Mesenchymal stem cell (in vitro differentiated cells and primary cell): ENCODE data around the gene YJEFN3.

Experiments
- DNase-seq: peaks from one replicate; pipeline ENCODE4 v3.0.0-alpha.2; 2013
- H2AFZ ChIP-seq: one replicate; pipeline ENCODE4 v1.6.1; 2013; ENCODE audit warnings: low read depth, mild to moderate bottlenecking, control low read depth, inconsistent platforms, low read length, moderate library complexity
- H2AK5ac ChIP-seq: 2 replicates; pipeline ENCODE4 v1.6.1; 2013; ENCODE audit warnings: low read length, moderate library complexity, mild to moderate bottlenecking, inconsistent platforms; ENCODE audit not compliant: severe bottlenecking
- H2BK120ac ChIP-seq: one replicate; pipeline ENCODE4 v1.6.1; 2013; ENCODE audit warnings: low read depth, mild to moderate bottlenecking, inconsistent platforms, low read length, moderate library complexity
- H2BK12ac ChIP-seq, 2 experiments: one replicate each; pipeline ENCODE4 v1.6.1; 2013; ENCODE audit warnings: inconsistent platforms in 2 of 2, low read length in 2 of 2, mild to moderate bottlenecking in 2 of 2, moderate library complexity in 2 of 2, control low read depth in 1 of 2
- H2BK15ac ChIP-seq: one replicate; pipeline ENCODE4 v1.6.1; 2013; ENCODE audit warnings: mild to moderate bottlenecking, low read depth, inconsistent platforms; ENCODE audit not compliant: poor library complexity, severe bottlenecking
- H2BK5ac ChIP-seq: 2 replicates; pipeline ENCODE4 v1.6.1; 2013; ENCODE audit warnings: low read depth, mild to moderate bottlenecking, low read length, control low read depth, inconsistent platforms; ENCODE audit not compliant: poor library complexity, severe bottlenecking
- H3K14ac ChIP-seq, 2 experiments: one replicate each; pipeline ENCODE4 v1.6.1; 2013; ENCODE audit warnings: inconsistent platforms in 2 of 2, low read length in 2 of 2, control low read depth in 1 of 2, mild to moderate bottlenecking in 1 of 2, moderate library complexity in 1 of 2
- H3K18ac ChIP-seq, 2 experiments: one replicate each; pipeline ENCODE4 v1.6.1; 2013; ENCODE audit warnings: inconsistent platforms in 2 of 2, low read length in 2 of 2, control low read depth in 1 of 2, low read depth in 1 of 2, mild to moderate bottlenecking in 1 of 2
- H3K23ac ChIP-seq, 2 experiments: one replicate each; pipeline ENCODE4 v1.6.1; 2013; ENCODE audit warnings: inconsistent platforms in 2 of 2, low read length in 2 of 2, mild to moderate bottlenecking in 2 of 2, moderate library complexity in 2 of 2, control low read depth in 1 of 2
- H3K27ac ChIP-seq: 2 replicates; pipeline ENCODE4 v1.5.1; 2013; ENCODE audit warnings: mild to moderate bottlenecking, moderate library complexity, low read length, control low read depth, inconsistent platforms; ENCODE audit not compliant: poor library complexity, severe bottlenecking
- H3K27me3 ChIP-seq, 2 experiments: 2 replicates each; pipeline versions ENCODE4 v1.6.1 to v1.7.0; 2013; ENCODE audit warnings: low read length in 2 of 2, mild to moderate bottlenecking in 2 of 2, moderate library complexity in 2 of 2, control low read depth in 1 of 2, inconsistent platforms in 1 of 2; ENCODE audit not compliant: control insufficient read depth in 1 of 2, insufficient read depth in 1 of 2
- H3K36me3 ChIP-seq, 2 experiments: 2 replicates each; pipeline versions ENCODE4 v1.6.1 to v1.7.0; 2013; ENCODE audit warnings: low read length in 2 of 2, control low read depth in 1 of 2, inconsistent platforms in 1 of 2, low read depth in 1 of 2, mild to moderate bottlenecking in 1 of 2; ENCODE audit not compliant: insufficient read depth in 2 of 2, control insufficient read depth in 1 of 2
- H3K4ac ChIP-seq, 2 experiments: one replicate each; pipeline ENCODE4 v1.6.1; 2013; ENCODE audit warnings: inconsistent platforms in 2 of 2, low read length in 2 of 2, mild to moderate bottlenecking in 2 of 2, moderate library complexity in 2 of 2, control low read depth in 1 of 2, low read depth in 1 of 2
- H3K4me1 ChIP-seq: 2 replicates; pipeline ENCODE4 v1.6.1; 2013; ENCODE audit warnings: low read depth, low read length, control low read depth; ENCODE audit not compliant: control insufficient read depth, insufficient read depth
- H3K4me2 ChIP-seq: 2 replicates; pipeline ENCODE4 v1.6.1; 2013; ENCODE audit warnings: low read length, mild to moderate bottlenecking, inconsistent platforms; ENCODE audit not compliant: poor library complexity, severe bottlenecking
- H3K4me3 ChIP-seq, 2 experiments: 2 replicates each; pipeline versions ENCODE4 v1.5.1 to v1.7.0; 2013; ENCODE audit warnings: low read length in 2 of 2, mild to moderate bottlenecking in 2 of 2, control low read depth in 1 of 2, low read depth in 1 of 2; ENCODE audit not compliant: insufficient read depth in 1 of 2
- H3K79me1 ChIP-seq: replicated peaks from 2 replicates; pipeline ENCODE4 v1.6.1; 2013; ENCODE audit warnings: mild to moderate bottlenecking, control low read depth, low read length, inconsistent platforms; ENCODE audit not compliant: poor library complexity, severe bottlenecking
- H3K9ac ChIP-seq: 2 replicates; pipeline ENCODE4 v1.7.0; 2013; ENCODE audit warnings: mild to moderate bottlenecking, low read length, moderate library complexity
- H3K9me3 ChIP-seq: 2 replicates; pipeline ENCODE4 v1.7.0; 2013; ENCODE audit warnings: mild to moderate bottlenecking, low read length; ENCODE audit not compliant: control insufficient read depth
- H4K8ac ChIP-seq: one replicate; pipeline ENCODE4 v1.6.1; 2013; ENCODE audit warnings: inconsistent platforms, mild to moderate bottlenecking, low read length, moderate library complexity
- H4K91ac ChIP-seq: one replicate; pipeline ENCODE4 v1.6.1; 2013; ENCODE audit warnings: mild to moderate bottlenecking, low read length, inconsistent platforms
- WGBS: methylation state at CpG from one replicate; pipeline ENCODE4 v1.1.7; 2013; ENCODE audit warnings: mixed read lengths; 5-methylcytosine and 5-hydroxymethylcytosine counted together

The YJEFN3 gene

GRCh38 chr19:19487077-19487949 lies 41.4 kb upstream of the YJEFN3 start:
- peak overlapping the region in 1 of 2 experiments; percentile 60 for H2BK12ac ChIP-seq
- H3K4ac ChIP-seq: no peak overlapping the region
- no peak overlapping the region for H3K4me3 ChIP-seq
- H2BK120ac ChIP-seq: no peak overlapping the region
- H3K4me1 ChIP-seq: peaks cover 60% of the 10 kb centered on the region
- H2AFZ ChIP-seq: no peak overlapping the region
- H3K4me2 ChIP-seq: no peak overlapping the region
- no peaks in the 10 kb centered on the region for H3K9me3 ChIP-seq
- no peak overlapping the region for H3K23ac ChIP-seq
- H2BK15ac ChIP-seq: no peak overlapping the region
- no peak overlapping the region for H2BK5ac ChIP-seq
- peak overlapping the region in 1 of 2 experiments; percentile 0 for H3K18ac ChIP-seq
- H3K27ac ChIP-seq: peak overlapping the region; percentile 75
- peak overlapping the region in 1 of 2 experiments; percentile 29 for H3K14ac ChIP-seq
- DNase-seq: no peak
- peaks cover 41% of the 10 kb centered on the region for H3K79me1 ChIP-seq
- H3K27me3 ChIP-seq: no peaks in the 10 kb centered on the region
- WGBS: 92% methylated on average over 9 of the region's 9 CpGs
- H4K8ac ChIP-seq: no peak overlapping the region
- peak overlapping the region; percentile 90 for H3K9ac ChIP-seq
- H4K91ac ChIP-seq: peak overlapping the region; percentile 85
- H2AK5ac ChIP-seq: peak overlapping the region; percentile 40
- H3K36me3 ChIP-seq: peaks cover 9 to 44% of the 10 kb centered on the region in 2 experiments

DNA sequence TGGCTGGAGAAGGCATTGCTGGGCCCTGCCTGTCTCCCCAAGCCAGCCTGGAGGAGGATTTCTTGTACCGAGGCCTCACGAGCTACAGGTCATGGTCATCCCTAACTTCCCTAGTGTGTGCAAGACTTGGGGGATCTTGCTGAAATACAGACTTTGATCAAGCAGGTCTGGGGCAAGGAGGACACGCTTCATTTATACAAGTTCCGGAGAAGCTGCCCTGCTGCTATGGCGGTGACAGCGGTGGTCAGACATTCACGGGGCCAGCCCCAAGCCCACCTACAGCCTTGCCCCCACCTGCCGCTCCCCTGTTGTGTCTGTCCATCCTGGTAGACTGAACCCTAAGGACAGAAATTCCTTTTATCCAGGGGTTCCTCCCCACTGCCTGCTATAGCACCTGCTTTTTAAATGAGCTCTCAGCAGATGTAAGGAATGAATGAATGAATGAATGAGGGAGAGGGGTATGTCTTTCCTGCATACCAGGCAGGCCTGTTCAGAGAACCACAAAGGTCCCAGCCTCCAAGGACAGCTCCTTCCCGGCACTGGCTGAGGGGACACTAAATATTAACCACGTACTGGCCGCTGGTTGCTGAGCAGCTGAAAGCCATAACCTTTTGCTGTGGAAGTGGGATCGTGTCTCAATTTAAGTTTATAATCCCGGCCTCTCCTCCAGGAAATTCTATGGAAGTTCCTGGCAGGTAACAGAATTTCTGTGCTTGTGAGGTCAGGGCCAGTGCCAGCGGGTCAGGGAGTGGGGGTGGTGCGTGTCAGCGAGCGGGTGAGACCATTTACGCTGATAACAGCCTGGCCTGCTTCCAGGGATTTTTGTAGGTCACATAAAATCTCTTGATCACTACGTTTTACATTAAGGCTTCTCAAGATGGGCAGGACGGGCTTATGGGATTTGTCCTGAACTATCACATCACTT lies 40.5 kb upstream of the YJEFN3 start:
- Histone ChIP-seq H2BK12ac (peak overlapping the region; percentile 2 to 60), H3K4me1 (peaks cover 55% of the 10 kb centered on the region), H3K4me3 (peak overlapping the region in 1 of 2 experiments; percentile 62), H3K27me3 (no peaks in the 10 kb centered on the region), H3K79me1 (peaks cover 34% of the 10 kb centered on the region), H2BK120ac (no peak overlapping the region), H3K23ac (no peak overlapping the region), H2AFZ (no peak overlapping the region), H4K91ac (peak overlapping the region; percentile 85), H3K9me3 (no peaks in the 10 kb centered on the region), H4K8ac (peak overlapping the region; percentile 87), H2AK5ac (peak overlapping the region; percentile 24), H3K18ac (peak overlapping the region in 1 of 2 experiments; percentile 78), H3K9ac (peak overlapping the region; percentile 90), H3K27ac (peak overlapping the region; percentile 75), H2BK15ac (no peak overlapping the region), H3K36me3 (peaks cover 17 to 46% of the 10 kb centered on the region in 2 experiments), H3K4me2 (peak overlapping the region; percentile 38), H3K4ac (peak overlapping the region in 1 of 2 experiments; percentile 36), H2BK5ac (no peak overlapping the region), H3K14ac (peak overlapping the region in 1 of 2 experiments; percentile 29)
- WGBS: 76% methylated on average over 19 of the region's 20 CpGs
- DNase-seq: no peak

DNA sequence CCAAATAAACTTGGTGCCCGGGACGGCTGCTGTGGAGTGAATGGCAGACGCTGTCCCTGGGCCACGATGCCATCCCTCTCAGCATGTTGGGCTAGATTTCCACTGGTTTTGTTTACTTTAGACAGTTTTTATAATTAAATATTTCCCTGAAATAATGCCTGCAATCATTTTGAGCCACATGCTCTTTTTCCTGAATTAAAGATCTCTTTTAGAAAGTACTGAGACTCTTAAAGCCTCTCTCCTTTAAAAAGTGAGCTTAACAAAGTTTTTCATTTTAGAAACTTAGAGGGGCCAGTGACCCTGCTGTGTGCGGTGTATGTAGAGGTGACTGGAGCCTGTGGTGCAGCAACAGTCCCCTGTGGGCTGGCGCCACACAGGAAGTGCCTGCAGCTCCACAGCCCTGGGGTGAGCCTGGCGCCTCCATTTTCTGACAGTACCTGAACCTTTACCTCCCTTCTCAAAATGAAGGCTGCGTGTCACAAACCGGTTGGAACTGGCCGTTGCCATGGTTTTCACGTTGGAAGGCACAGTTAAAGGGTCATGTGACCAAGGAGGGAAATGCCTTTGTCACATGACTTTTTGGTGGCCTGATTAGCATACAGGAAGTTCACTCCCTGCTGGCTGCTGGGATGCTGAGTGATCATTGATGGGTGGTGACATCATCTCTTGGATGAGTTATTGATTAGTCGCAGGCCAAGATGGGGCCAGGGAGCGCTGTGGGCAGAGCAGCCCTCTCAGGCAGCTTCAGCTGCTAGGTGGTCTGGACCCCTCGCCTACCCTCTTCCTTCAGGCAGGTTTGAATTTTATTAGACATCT lies 39.6 kb upstream of the YJEFN3 start:
- WGBS: 28% methylated on average over 9 of the region's 14 CpGs

More for the DNA sequence above, 39.6 kb upstream of the YJEFN3 start:
- H3K4me3 ChIP-seq: peak overlapping the region in 1 of 2 experiments; percentile 62
- H3K9me3 ChIP-seq: no peaks in the 10 kb centered on the region
- H3K14ac ChIP-seq: no peak overlapping the region
- peak; percentile 91 for DNase-seq
- H2BK12ac ChIP-seq: peak overlapping the region in 1 of 2 experiments; percentile 2
- peak overlapping the region; percentile 73 for H4K91ac ChIP-seq
- H3K36me3 ChIP-seq: peaks cover 24 to 45% of the 10 kb centered on the region in 2 experiments
- no peak overlapping the region for H2BK15ac ChIP-seq
- H3K18ac ChIP-seq: peak overlapping the region; percentile 73 to 78
- no peak overlapping the region for H2BK5ac ChIP-seq
- H3K79me1 ChIP-seq: peaks cover 32% of the 10 kb centered on the region
- H2BK120ac ChIP-seq: no peak overlapping the region
- peak overlapping the region; percentile 36 to 71 for H3K4ac ChIP-seq
- no peak overlapping the region for H3K23ac ChIP-seq
- no peak overlapping the region for H2AFZ ChIP-seq
- H4K8ac ChIP-seq: peak overlapping the region; percentile 87
- peak overlapping the region; percentile 90 for H3K9ac ChIP-seq
- peak overlapping the region; percentile 75 for H3K27ac ChIP-seq
- H2AK5ac ChIP-seq: peak overlapping the region; percentile 24
- peaks cover 53% of the 10 kb centered on the region for H3K4me1 ChIP-seq
- no peaks in the 10 kb centered on the region for H3K27me3 ChIP-seq
- H3K4me2 ChIP-seq: peak overlapping the region; percentile 4
